DMS153 treated with DMSO at 0.1 percent for 48 hours (cell line): ENCODE results near the gene FOXK2.

Experiments
- DNase-seq: peaks from one replicate; lab custom pipeline; 2025; ENCODE audit not compliant: unreplicated experiment; lab: John Stamatoyannopoulos, UW

FOXK2 gene

DNA sequence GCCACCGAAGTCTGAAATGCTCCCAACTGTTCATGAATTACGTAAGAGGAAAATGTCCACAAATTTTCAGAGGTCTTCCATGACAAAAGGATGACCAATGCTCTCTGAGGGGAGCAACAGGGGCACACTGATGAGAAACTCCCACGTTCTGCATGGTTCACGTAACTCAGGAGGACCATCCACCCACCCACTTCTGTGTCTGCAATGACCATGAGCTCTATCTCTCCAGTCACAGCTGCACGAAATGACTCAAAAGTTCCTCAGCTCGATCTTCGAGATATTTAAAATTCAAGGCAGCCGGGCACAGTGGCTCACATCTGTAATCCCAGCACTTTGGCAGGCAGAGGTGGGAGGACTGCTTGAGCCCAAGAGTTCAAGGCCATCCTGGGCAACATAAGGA is 112.9 kb downstream of the FOXK2 start:
- DNase-seq = no peak

DNA sequence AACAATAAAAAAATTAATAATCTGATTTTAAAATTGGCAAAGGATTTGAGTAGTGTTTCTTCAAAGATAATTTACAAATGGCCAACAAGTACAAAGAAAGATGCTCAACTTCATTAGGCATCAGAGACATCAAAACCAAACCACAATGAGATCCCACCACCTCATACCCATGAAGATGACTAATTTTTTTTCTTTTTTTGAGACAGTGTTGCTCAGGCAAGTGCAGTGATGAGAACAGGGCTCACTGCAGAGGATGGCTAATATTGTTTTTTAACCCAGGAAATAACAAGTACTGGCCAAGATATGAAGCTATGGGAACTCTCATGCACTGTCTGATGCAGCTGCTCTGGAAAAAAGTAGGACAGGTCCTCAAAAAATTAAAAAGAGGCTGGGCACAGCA is 113.8 kb downstream of the FOXK2 start:
- DNase-seq = no peak

DNA sequence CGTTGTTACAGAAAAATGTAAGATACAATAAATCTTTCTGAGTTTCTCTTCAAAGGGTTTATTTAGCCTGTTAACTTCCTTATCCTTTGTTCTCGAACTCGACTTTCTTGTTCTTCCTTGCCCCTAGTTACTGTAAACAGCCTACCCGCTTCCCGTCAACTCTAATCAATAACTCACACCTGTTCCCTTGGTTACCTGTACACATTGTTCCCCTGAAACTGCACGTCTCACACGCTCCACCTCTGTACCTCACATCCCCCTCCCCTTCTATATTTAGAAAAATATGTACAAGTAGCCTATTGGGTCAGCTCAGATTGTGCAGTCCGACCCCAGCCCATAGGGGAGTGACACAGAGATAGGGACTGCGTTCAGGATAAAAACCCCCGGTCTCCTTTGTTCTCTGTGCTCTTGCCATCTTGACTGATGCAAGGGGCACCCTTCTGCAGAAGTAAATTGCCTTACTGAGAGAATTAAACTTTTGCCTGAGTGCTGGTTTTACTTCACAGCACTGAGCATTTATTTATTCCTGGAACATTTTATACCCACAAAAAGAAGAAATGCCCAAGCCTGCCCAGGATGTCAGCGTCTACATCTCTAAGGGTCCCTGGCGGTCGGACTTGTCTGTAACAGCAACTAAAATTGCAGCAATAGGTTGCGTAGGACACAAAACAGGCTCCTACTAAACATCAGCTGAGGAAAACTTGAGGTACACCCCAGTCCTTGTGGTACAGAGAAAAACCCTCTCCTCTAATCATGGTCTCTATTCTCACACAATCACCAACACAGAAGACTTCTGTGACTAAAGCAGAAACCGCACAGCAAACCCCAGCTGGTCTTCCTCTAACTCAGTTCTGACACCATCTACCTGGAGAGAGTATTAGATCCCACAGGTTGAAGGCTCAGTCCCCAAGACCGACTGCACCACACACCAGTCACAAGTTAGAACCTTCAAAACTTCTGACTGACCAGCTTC is 117.4 kb downstream of the FOXK2 start:
- DNase-seq = peak; percentile 9

DNA sequence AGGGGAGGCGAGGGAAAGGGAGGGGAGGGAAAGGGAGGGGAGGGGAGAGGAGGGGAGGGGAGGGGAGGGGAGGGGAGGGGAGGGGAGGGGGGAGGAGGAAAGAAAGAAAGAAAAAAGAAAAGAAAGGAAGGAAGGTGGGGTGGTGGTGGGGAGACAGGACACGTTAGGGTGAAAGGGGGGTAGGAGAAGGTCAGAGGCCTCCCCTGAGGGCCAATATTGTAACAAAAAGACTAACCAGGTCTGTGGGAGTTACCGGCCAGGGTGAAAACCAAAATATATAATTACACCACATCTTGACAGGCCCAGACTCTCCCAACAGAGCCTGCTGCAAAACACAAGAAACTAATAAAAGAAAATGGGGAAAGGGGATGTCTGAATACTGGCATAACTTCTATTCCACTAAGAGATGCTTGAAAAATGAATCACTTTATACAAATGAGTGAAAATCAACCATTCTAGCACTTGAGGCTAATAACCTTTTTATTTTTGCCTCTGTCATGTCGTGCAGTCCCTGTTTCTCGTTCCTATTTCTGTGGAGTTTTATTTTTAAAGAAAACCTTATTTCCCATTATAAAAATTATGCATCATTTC is 118.7 kb downstream of the FOXK2 start:
- DNase-seq = no peak

DNA sequence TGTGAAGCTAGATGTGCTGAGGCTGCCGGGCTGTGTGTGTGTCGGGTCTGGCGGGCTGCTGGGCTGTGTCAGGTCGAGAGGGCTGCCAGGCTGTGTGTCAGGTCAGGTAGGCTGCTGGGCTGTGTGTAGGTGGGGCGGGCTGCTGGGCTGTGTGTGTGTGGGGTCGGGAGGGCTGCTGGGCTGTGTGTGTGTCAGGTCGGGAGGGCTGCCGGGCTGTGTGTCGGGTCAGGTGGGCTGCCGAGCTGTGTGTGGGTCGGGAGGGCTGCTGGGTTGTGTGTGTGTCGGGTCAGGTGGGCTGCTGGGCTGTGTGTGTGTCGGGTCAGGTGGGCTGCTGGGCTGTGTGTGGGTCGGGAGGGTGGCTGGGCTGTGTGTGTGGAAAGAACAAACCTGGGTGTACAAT is 120.1 kb downstream of the FOXK2 start:
- DNase-seq = no peak

DNA sequence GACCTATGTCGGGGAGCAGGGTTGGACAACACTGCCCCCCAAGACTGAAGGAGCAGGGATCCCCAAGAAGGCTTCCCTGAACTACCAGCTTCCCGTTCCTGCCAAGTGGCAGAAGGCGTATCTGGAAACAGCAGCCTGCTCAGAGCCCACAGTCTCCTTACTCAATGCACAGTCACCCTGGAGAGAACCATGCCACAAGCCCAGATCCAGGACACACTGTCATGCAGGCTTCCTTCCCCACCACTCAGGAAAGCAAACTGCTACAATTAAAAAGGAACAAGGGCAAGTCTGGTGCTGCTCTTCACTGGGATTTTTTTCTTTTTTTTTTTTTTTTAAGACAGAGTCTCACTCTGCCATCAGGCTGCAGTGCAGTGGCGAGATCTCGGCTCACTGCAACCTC is 120.5 kb downstream of the FOXK2 start:
- DNase-seq = no peak

DNA sequence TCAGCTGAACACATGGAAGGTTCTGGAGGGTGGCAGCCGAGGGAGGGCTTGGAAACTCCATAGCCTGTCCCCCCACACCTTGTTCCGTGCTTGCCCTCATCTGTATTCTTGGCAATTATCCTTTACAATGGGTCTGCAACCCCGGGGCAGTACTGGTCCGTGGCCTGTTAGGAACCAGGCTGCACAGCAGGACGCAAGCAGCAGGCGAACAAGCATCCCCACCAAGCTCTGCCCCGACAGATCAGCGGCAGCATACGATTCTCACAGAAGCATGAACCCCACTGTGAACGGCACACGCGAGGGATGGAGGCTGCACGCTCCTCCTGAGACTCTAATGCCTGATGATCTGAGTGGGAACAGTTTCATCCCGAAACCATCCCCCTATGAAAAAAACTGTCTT is 122.5 kb downstream of the FOXK2 start:
- DNase-seq = no peak

DNA sequence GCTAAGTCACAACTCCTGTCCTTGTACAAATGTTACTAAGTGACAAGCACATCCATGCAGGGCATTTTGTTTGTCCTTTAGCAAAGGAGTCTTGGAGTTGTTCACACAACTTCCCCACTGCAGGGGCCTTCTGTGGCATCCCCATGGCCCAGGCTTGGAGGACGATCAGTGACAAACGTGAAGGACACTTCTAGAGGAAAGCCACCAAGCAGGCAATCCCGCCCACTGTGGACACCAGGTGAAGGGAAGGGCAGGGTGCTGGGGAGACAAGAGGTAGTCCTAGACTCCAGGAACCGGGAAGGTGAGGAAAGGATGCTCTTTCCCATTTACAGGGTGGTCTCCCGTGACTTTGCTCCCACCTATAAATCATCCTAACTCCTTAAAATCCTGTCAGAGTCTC is 124.6 kb downstream of the FOXK2 start:
- DNase-seq = no peak

DNA sequence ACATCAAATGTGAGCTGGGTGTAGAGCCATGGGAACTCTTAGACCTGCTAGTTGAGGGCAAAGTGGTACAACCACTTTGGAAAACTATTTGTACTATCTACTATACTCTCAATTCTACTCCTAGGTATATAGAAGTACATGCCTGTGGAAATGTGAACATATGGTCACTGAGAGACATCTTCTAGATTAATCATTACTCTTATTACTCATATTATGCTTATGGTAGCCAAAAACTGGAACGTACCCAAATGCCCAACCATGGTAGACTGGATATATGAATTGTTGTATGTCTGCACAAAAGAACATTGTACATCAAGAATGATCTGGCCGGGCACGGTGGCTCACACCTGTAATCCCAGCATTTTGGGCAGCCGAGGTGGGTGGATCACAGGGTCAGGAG is 126.0 kb downstream of the FOXK2 start:
- DNase-seq = no peak

DNA sequence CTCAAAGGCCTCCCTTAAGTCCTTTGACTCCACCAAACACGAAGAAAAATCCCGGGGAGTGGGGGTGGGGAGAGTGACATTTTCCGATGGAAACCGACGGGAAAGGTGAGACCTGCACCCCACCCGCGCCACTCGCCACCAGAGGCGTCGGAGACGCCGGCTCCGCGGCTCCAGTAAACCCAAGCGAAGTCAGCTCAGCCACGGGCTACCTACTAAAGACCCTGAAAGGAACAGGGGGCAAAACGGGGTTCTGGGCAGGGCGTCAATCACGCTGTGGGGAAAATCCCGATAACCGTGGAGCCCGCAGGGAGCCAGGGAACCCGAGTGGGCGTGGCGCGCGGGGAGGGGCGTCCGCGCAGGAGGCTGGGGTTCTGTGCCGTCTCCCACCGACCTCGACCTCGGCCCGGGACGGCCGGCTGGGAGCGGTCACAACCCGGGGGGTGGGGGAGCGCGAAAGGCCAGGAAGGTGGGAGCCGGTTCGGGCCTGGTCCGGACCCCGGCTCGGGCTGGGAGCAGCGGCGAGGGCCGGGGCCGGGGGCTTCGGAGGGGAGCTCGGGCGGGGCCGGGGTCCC is 128.1 kb downstream of the FOXK2 start:
- no peak for DNase-seq

DNA sequence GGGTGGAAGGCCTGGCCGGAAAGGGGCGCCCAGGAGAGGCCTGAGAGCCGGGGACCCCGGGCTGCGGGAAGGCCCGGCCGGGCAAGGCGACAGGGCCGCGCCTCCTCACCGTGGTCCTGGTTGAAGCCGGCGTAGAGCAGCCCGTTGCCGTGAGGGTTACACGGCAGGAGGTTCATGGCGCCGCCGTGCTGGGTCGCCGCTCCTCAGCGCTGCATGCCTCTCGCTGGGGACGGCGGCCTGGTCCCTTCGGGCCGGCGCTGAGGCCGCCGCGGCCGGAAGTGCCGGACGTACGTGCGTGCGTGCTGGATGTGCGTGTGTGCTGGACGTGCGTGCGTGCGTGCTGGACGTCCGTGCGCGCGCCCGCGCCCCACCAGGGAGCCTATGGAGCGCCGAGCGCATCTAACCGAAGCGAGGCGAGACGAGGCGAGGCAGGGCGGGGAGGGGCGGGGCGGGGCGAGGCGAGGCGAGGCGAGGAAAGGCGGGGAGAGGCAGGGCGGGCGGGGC is 128.7 kb downstream of the FOXK2 start, which contains the start of gene WDR45B:
WDR45B (minus strand) TSS at position 280 of the 504 bp plus-strand sequence; CDS start at position 176, 104 bp downstream.
- DNase-seq = peak; percentile 66

DNA sequence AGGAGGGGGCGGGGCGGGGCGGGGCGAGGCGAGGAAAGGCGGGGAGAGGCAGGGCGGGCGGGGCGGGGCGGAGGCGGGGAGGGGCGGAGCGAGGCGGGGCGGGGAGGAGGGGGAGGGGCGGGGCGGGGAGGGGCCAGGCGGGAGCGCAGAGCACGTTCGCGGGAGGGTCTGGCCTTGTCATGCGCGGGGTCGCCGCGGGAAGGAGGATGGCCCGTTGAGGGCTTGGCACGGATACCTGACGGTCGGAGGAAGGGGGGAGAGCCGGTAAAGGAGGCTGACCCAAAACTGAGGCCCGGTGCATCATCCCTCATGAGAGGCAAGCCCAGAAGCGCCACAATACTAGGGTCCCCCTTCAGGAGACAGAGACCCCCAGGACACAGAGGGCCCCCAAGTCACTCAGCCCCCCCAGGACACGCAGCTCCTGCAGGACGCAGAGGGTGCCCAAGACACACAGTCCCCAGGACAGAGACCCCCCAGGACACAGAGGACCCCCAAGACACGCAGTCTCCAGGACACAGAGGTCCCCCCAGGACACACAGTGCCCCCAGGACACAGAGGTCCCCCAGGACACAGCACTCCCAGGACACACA is 129.3 kb downstream of the FOXK2 start:
- DNase-seq = no peak

DNA sequence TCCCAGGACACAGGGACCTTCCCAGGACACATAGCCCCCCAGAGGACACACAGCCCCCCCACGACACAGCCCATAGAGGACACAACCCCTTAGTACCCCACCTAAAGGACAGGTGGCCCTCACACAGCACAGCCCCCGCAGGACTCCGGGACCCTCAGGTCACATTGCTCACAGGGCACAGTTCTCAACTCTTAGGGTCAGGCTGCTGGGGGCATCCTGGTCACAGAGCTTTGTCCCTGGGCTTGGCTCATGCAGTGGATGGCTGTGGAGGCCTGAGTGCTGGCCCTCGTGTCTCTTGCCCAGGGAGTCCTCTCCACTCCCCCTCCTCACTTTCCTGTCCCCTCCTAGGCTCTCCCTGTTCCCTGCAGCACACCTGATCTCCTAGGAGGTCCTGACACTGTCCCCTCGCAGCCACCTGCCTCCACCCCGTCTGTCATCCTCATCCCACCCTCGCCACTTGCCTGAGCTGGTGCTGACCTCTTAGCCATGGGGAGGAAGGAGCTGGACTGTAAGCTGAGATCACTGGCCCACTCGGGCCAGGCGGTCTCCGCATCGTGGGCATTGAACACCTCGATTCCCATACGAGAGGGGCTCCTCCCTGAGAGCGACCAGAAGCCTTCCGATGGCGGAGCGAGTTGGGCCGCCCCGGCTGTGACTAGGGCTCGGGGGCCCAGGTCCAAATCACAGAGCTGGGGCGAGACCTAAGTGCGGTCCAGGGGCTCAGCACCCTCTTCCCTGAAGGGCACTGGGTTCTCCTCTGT is 130.1 kb downstream of the FOXK2 start:
- no peak for DNase-seq

DNA sequence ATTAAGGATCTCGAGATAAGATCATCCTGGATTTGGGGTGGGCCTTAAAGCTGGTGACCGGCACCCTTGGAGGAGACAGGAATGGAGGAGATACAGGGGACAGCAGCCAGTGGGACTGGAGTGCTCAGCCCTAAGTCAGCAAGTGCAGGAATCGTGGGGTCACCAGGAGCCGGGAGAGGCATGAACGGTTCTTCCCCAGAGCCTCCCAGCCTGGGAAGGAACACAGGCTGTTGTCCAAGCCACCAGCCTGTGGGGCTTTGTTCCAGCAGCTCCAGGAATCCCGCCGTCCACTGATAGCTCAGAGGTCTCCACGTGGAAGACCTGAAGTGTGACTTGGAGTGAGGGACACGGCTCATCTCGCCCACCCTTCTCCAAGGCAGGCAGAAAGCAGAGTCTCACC is 131.2 kb downstream of the FOXK2 start:
- DNase-seq = no peak

DNA sequence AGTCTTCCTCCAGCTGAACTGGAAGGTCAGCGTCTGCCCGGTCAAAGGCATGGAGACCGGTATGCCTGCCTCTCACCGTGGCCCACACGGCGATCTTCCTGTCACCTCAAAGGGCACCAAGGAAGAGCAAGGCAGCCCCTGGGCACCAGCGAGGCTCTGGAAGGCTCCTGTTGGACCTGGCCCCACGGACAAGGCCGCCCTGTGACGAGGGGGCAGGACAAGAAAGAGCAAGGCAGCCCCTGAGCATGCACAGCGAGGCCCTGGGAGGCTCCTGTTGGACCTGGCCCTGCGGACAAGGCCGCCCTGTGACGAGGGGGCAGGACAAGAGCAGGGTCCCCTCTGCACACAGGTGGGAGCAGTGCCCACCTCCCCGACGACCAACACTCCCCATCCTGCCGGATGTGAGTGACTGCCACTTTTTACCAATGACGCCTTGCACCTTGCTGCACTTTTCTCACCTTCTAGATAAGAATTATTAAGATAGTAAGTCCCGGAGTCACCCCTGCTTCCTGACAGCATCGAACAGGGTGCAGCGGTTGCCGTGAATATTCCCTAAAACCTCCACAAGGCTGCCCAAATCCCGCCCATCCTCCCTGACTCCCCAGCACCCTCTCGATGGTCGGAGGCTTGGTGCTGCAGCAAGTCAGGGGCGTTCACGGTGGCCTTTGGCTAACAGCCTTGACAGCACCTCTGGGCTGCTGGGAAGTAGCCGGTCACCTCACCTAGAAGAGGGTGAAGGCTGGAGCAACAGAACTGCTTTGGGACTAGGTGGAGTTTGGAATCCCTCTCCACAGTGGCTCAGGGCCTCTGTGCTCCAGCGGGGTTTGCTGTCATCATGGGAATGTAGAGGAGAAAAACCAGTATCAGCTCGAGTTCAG is 134.4 kb downstream of the FOXK2 start:
- no peak for DNase-seq
